KMS-11 (cell line): ENCODE measurements around the gene MAN2A1.

Experiments
- H2AFZ ChIP-seq: fragments of 200-600 bp; sonication (generic); 2 replicates; pipeline ENCODE4 v1.6.1; 2016; ENCODE audit warnings: antibody characterized with exemption, mixed run types, low read depth
- H3K27ac ChIP-seq: fragments of 200-600 bp; sonication (generic); 2 replicates; pipeline ENCODE4 v1.6.1; 2016; ENCODE audit warnings: mild to moderate bottlenecking, mixed run types
- H3K27me3 ChIP-seq: fragments of 200-600 bp; sonication (generic); 2 replicates; pipeline ENCODE4 v1.6.1; 2017; ENCODE audit warnings: mild to moderate bottlenecking, low read depth, mixed run types, moderate library complexity; ENCODE audit not compliant: insufficient read depth
- H3K36me3 ChIP-seq: fragments of 200-600 bp; sonication (generic); 2 replicates; pipeline ENCODE4 v1.6.1; 2017; ENCODE audit warnings: mild to moderate bottlenecking, mixed run types; ENCODE audit not compliant: insufficient read depth
- H3K4me1 ChIP-seq: fragments of 200-600 bp; sonication (generic); 2 replicates; pipeline ENCODE4 v1.6.1; 2016; ENCODE audit warnings: mild to moderate bottlenecking, low read depth, mixed run types; ENCODE audit not compliant: poor library complexity, severe bottlenecking
- H3K4me2 ChIP-seq: fragments of 200-600 bp; sonication (generic); 2 replicates; pipeline ENCODE4 v1.7.0; 2016; ENCODE audit warnings: mild to moderate bottlenecking, mixed run types
- H3K4me3 ChIP-seq: fragments of 200-600 bp; sonication (generic); IDR thresholded peaks from 2 replicates; pipeline ENCODE4 v1.6.1; 2017; ENCODE audit warnings: low read depth, low read length, mixed read lengths; ENCODE audit not compliant: insufficient read depth
- H3K79me2 ChIP-seq: fragments of 200-600 bp; sonication (generic); 2 replicates; pipeline ENCODE4 v1.6.1; 2016; ENCODE audit warnings: low read depth, mixed run types; ENCODE audit not compliant: insufficient read depth
- H3K9ac ChIP-seq: fragments of 200-600 bp; sonication (generic); 2 replicates; pipeline ENCODE4 v1.6.1; 2016; ENCODE audit warnings: mild to moderate bottlenecking, mixed run types
- H4K20me1 ChIP-seq: fragments of 200-600 bp; sonication (generic); 2 replicates; pipeline ENCODE4 v1.6.1; 2016; ENCODE audit warnings: mild to moderate bottlenecking, mixed run types; ENCODE audit not compliant: insufficient read depth
- TF ChIP-seq, protein P1 (sequence below): fragments of 200-600 bp; sonication (generic); conservative IDR thresholded peaks from 2 replicates; pipeline ENCODE4 v1.6.1; 2017; ENCODE audit warnings: low read depth, mild to moderate bottlenecking, antibody characterized with exemption, low read length, moderate library complexity, mixed read lengths

The MAN2A1 gene

DNA sequence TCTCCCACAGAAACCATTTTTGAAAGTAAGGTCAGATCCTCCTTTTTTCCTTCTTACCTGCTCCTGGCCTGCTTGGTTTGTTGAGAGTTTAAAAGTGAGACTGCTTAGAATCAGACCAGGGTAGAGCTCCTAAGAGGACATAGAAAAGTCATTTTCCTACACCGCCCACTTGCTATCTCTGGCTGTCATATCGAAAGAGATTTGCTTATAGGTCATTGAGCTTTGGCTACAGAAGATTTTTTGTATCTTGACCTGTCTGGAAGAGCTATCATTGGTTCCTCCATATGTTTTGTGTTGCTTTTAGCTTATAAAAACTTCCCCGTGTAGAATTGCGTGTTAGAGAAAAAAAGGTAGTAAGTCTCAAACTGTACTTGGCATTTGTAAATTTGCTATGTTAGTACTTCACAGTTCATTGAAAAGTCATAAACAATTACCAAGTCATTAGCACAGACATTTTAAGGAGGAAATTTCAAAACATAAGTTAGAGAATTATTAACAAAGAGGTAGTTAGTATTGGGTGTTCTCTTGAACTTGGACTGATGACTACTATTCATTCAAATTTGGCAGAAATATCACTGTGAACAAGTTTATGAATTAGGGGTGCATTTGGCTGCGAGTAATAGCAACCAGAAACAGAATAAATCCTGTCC is 96.6 kb downstream of the MAN2A1 start:
- peaks cover 3% of the 10 kb centered on the region; the same call in 1 of the 2 replicates for H3K36me3 ChIP-seq
- H3K79me2 ChIP-seq, result peaks cover 4% of the 10 kb centered on the region; the same call in 1 of the 2 replicates
- no peak overlapping the region for H3K4me2 ChIP-seq
- peaks cover 28% of the 10 kb centered on the region for H3K4me1 ChIP-seq
- H3K27me3 ChIP-seq, result no peaks in the 10 kb centered on the region
- no peak overlapping the region for H3K27ac ChIP-seq
- H2AFZ ChIP-seq, result no peak overlapping the region
- TF ChIP-seq, protein P1, sequence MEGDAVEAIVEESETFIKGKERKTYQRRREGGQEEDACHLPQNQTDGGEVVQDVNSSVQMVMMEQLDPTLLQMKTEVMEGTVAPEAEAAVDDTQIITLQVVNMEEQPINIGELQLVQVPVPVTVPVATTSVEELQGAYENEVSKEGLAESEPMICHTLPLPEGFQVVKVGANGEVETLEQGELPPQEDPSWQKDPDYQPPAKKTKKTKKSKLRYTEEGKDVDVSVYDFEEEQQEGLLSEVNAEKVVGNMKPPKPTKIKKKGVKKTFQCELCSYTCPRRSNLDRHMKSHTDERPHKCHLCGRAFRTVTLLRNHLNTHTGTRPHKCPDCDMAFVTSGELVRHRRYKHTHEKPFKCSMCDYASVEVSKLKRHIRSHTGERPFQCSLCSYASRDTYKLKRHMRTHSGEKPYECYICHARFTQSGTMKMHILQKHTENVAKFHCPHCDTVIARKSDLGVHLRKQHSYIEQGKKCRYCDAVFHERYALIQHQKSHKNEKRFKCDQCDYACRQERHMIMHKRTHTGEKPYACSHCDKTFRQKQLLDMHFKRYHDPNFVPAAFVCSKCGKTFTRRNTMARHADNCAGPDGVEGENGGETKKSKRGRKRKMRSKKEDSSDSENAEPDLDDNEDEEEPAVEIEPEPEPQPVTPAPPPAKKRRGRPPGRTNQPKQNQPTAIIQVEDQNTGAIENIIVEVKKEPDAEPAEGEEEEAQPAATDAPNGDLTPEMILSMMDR, result no peak
- H3K4me3 ChIP-seq, result no peak overlapping the region
- H3K9ac ChIP-seq, result no peak overlapping the region
- no peaks in the 10 kb centered on the region; the same call in 1 of the 2 replicates for H4K20me1 ChIP-seq

GRCh38 chr5:109788596-109788995 is 98.9 kb downstream of the MAN2A1 start:
- no peak overlapping the region for H3K9ac ChIP-seq
- H3K4me3 ChIP-seq, result no peak overlapping the region
- peak overlapping the region; percentile 11; the same call in 1 of the 2 replicates for H3K4me2 ChIP-seq
- no peak overlapping the region for H2AFZ ChIP-seq
- H3K36me3 ChIP-seq, result peaks cover 3% of the 10 kb centered on the region; the same call in 1 of the 2 replicates
- peaks cover 28% of the 10 kb centered on the region for H3K4me1 ChIP-seq
- H4K20me1 ChIP-seq, result no peaks in the 10 kb centered on the region; the same call in 1 of the 2 replicates
- no peaks in the 10 kb centered on the region; the same call in 1 of the 2 replicates for H3K79me2 ChIP-seq
- no peak overlapping the region for H3K27ac ChIP-seq
- TF ChIP-seq, protein P1, result no peak
- no peaks in the 10 kb centered on the region for H3K27me3 ChIP-seq

- Histone ChIP-seq H3K36me3 (peaks cover 13% of the 10 kb centered on the region; the same call in 1 of the 2 replicates), H3K27ac (no peak overlapping the region), H3K9ac (no peak overlapping the region), H2AFZ (no peak overlapping the region), H3K4me2 (no peak overlapping the region), H4K20me1 (no peaks in the 10 kb centered on the region; the same call in 1 of the 2 replicates), H3K4me3 (no peak overlapping the region), H3K27me3 (no peaks in the 10 kb centered on the region), H3K4me1 (peaks cover 16% of the 10 kb centered on the region), H3K79me2 (no peaks in the 10 kb centered on the region; the same call in 1 of the 2 replicates)
- TF ChIP-seq, protein P1, result no peak
Observed at GRCh38 chr5:109792613-109793012, 102.9 kb downstream of the MAN2A1 start.

- no peak overlapping the region for H3K27ac ChIP-seq
- H3K79me2 ChIP-seq, result no peaks in the 10 kb centered on the region
Observed at GRCh38 chr5:109803854-109804253, 114.1 kb downstream of the MAN2A1 start.

More at GRCh38 chr5:109803854-109804253, 114.1 kb downstream of the MAN2A1 start:
- Histone ChIP-seq H3K4me1 (no peaks in the 10 kb centered on the region), H4K20me1 (no peaks in the 10 kb centered on the region), H3K9ac (no peak overlapping the region), H2AFZ (no peak overlapping the region), H3K4me2 (no peak overlapping the region), H3K4me3 (no peak overlapping the region), H3K36me3 (no peaks in the 10 kb centered on the region; the same call in 1 of the 2 replicates), H3K27me3 (no peaks in the 10 kb centered on the region)
- TF ChIP-seq, protein P1, result no peak
